K562 (cell line): ENCODE measurements around the gene ALKBH8. TPM values are rescaled to one million over a fixed set of nuclear protein-coding genes. Genes with fewer than 3 reads are reported as not detected.

Experiments used
- ATAC-seq: fragments of 200-7000 bp; cut with Tn5 transposase; 3 replicates; pipeline ENCODE4 v1.9.1; 2020; ENCODE audit warnings: moderate library complexity
- BruUV-seq: library from RNA; stranded (reverse); fragments of 400-500 nt; replicated peaks from 2 replicates; lab custom pipeline; 2021; lab: Mats Ljungman, UMichigan
- CTCF ChIA-PET: fragments of 300-600 bp; formaldehyde crosslinking; extraction: SDS; loops from one replicate; lab custom pipeline; 2021; ENCODE audit warnings: low intra/inter-chr PET ratio; lab: Yijun Ruan, JAX
- POLR2A ChIA-PET: fragments of 300-600, 350-650 bp; sonication (Branson Sonifier 250); formaldehyde crosslinking; extraction: SDS; loops from one replicate; lab custom pipeline; 2021; ENCODE audit warnings: antibody characterized with exemption, inconsistent platforms; lab: Yijun Ruan, JAX
- DNase-seq, 4 experiments: peaks; one replicate each; pipeline versions ENCODE4 v3.0.0 to v3.0.0-alpha.2; 2011 to 2018; ENCODE audit warnings: low spot score in 3 of 4, mixed read lengths in 3 of 4; ENCODE audit errors: extremely low read depth in 1 of 4
- FAIRE-seq: peaks from 2 replicates; lab custom pipeline; 2011; peaks lifted over from hg19 to GRCh38; lab: Jason Lieb, UNC
- H2AFZ ChIP-seq: 2 replicates; pipeline ENCODE4 v1.6.0; 2011; ENCODE audit warnings: low read depth, low read length, control low read depth, inconsistent platforms
- H3K27ac ChIP-seq: fragments of 200-600 bp; 3 replicates; pipeline ENCODE4 v1.8.0; 2011; ENCODE audit warnings: low read depth, mild to moderate bottlenecking, control low read depth, inconsistent platforms, low read length, moderate library complexity, mixed read lengths; ENCODE audit errors: extremely low read depth
- H3K27me3 ChIP-seq, 2 experiments: fragments of 300-600 bp in 1 of 2; 2 replicates in 1 of 2; 3 replicates in 1 of 2; pipeline versions ENCODE4 v1.6.0 to v1.8.0; 2011; ENCODE audit warnings: inconsistent platforms in 2 of 2, low read length in 2 of 2, mild to moderate bottlenecking in 1 of 2, mixed read lengths in 1 of 2, moderate library complexity in 1 of 2; ENCODE audit not compliant: control insufficient read depth in 2 of 2, insufficient read depth in 2 of 2
- H3K36me3 ChIP-seq: fragments of 300-600 bp; 3 replicates; pipeline ENCODE4 v1.8.0; 2011; ENCODE audit warnings: mild to moderate bottlenecking, low read length, inconsistent platforms; ENCODE audit not compliant: control insufficient read depth, insufficient read depth
- H3K4me1 ChIP-seq, 2 experiments: fragments of 200-600 bp in 1 of 2; replicated peaks in 1 of 2; 2 replicates in 1 of 2; 3 replicates in 1 of 2; pipeline versions ENCODE4 v1.5.1 to v1.8.0; 2011; ENCODE audit warnings: inconsistent platforms in 2 of 2, low read length in 2 of 2, mild to moderate bottlenecking in 1 of 2, mixed read lengths in 1 of 2, moderate library complexity in 1 of 2; ENCODE audit not compliant: control insufficient read depth in 2 of 2, insufficient read depth in 2 of 2
- H3K4me2 ChIP-seq: 2 replicates; pipeline ENCODE4 v1.6.1; 2011; ENCODE audit warnings: low read length, control low read depth, inconsistent platforms, mixed read lengths; ENCODE audit not compliant: insufficient read depth
- H3K4me3 ChIP-seq: fragments of 200-600 bp; sonication (generic), shearing (Covaris generic); 2 replicates; pipeline ENCODE4 v1.5.1; 2016; ENCODE audit warnings: control low read depth, inconsistent platforms
- H3K79me2 ChIP-seq: fragments of 200-600 bp; 3 replicates; pipeline ENCODE4 v1.8.0; 2011; ENCODE audit warnings: low read length, inconsistent platforms; ENCODE audit not compliant: control insufficient read depth, insufficient read depth
- H3K9ac ChIP-seq, 2 experiments: 2 replicates each; pipeline versions ENCODE4 v1.6.0 to v1.6.1; 2011; ENCODE audit warnings: low read depth in 2 of 2, low read length in 2 of 2, control low read depth in 1 of 2, inconsistent platforms in 1 of 2, mild to moderate bottlenecking in 1 of 2, mixed read lengths in 1 of 2; ENCODE audit not compliant: insufficient read depth in 1 of 2
- H3K9me1 ChIP-seq: one replicate; pipeline ENCODE4 v1.6.0; 2011; ENCODE audit warnings: inconsistent platforms, mild to moderate bottlenecking, low read length, moderate library complexity; ENCODE audit not compliant: control insufficient read depth, insufficient read depth
- H3K9me3 ChIP-seq: replicated peaks from 2 replicates; pipeline ENCODE4 v1.5.1; 2011; ENCODE audit warnings: low read depth, low read length, inconsistent platforms; ENCODE audit not compliant: control insufficient read depth, insufficient read depth
- H4K20me1 ChIP-seq: replicated peaks from 2 replicates; pipeline ENCODE4 v1.6.1; 2011; ENCODE audit warnings: low read length, inconsistent platforms, mixed read lengths; ENCODE audit not compliant: control insufficient read depth, insufficient read depth
- GTF2E2 ChIP-seq: fragments of 200-800 bp; sonication (Bioruptor generic); IDR thresholded peaks from 2 replicates; pipeline ENCODE4 v1.6.1; 2016; ENCODE audit warnings: missing genetic modification characterization, missing compliant biosample characterization
- KLF13 ChIP-seq: fragments of 450-650 bp; IDR thresholded peaks from 2 replicates; pipeline ENCODE4 v1.6.1; 2016; ENCODE audit warnings: missing genetic modification characterization, low read depth, mild to moderate bottlenecking, missing compliant biosample characterization, moderate library complexity, borderline replicate concordance
- MEIS2 ChIP-seq: fragments of 450-650 bp; IDR thresholded peaks from 2 replicates; pipeline ENCODE4 v1.6.1; 2014; ENCODE audit warnings: mild to moderate bottlenecking; ENCODE audit not compliant: partially characterized antibody
- NR2C2 ChIP-seq, 2 experiments: fragments of 200-800 bp in 1 of 2; sonication (Bioruptor generic) in 1 of 2; sonication (generic) in 1 of 2; formaldehyde crosslinking in 1 of 2; IDR thresholded peaks; 2 replicates each; pipeline versions ENCODE4 v1.6.1 to v1.8.0; 2016 to 2022; ENCODE audit warnings: mild to moderate bottlenecking in 1 of 2, missing compliant biosample characterization in 1 of 2, missing genetic modification characterization in 1 of 2, missing genetic modification reagents in 1 of 2
- ZNF263 ChIP-seq: sonication (generic); formaldehyde crosslinking; IDR thresholded peaks from 2 replicates; pipeline ENCODE4 v1.8.0; 2022; ENCODE audit warnings: mild to moderate bottlenecking, missing genetic modification reagents, borderline replicate concordance
- WGBS: fragments of 100-300 bp; shearing (Covaris generic); methylation state at CpG from one replicate; pipeline ENCODE4 v1.1.6; 2016; ENCODE audit warnings: low coverage, mixed read lengths; ENCODE audit not compliant: insufficient coverage; ENCODE audit errors: missing lambda C conversion rate; 5-methylcytosine and 5-hydroxymethylcytosine counted together
- in situ Hi-C: fragments of 300-500 bp; cut with MboI; formaldehyde crosslinking; loops from 4 replicates; pipeline ENCODE4 v1.15.0; 2018; ENCODE audit warnings: inconsistent platforms, mixed read lengths
- intact Hi-C: fragments of 100-400 bp; cut with micrococcal nuclease; formaldehyde crosslinking; loops from 2 replicates; pipeline ENCODE4 v1.14.2; 2022
- polyA plus RNA-seq, 8 experiments: library from polyadenylated mRNA; depleted of rRNA in 4 of 8; stranded (reverse) in 5 of 8; unstranded in 3 of 8; fragments of >200 nt; fragmentation: Nextera tagmentation in 2 of 8; fragmentation: Illumina TruSeq in 1 of 8; extraction: Ambion mirVana in 2 of 8; extraction: Trizol in 1 of 8; gene quantifications; 2 replicates each; pipeline versions ENCODE4 v1.2.1 to v1.2.3, GENCODE V29; 2011 to 2014; ENCODE audit warnings: inconsistent platforms in 1 of 8, missing spikeins in 1 of 8
- total RNA-seq, 7 experiments: library from RNA; depleted of rRNA in 6 of 7; stranded (reverse); fragments of >200 nt in 6 of 7; fragmentation: Illumina TruSeq in 2 of 7; extraction: Trizol in 2 of 7; gene quantifications; 2 replicates each; pipeline versions ENCODE4 v1.2.1 to v1.2.3, GENCODE V29; 2011 to 2021; ENCODE audit warnings: low replicate concordance in 1 of 7
- TF ChIP-seq, protein P1 (sequence below): fragments of 450-650 bp; IDR thresholded peaks from 2 replicates; pipeline ENCODE4 v1.6.1; 2016; ENCODE audit warnings: mild to moderate bottlenecking
- TF ChIP-seq, protein P2 (sequence below): fragments of 450-650 bp; IDR thresholded peaks from 2 replicates; pipeline ENCODE4 v1.7.1; 2018; ENCODE audit warnings: mild to moderate bottlenecking, low read depth; ENCODE audit not compliant: partially characterized antibody

The ALKBH8 gene
- total and polyA plus RNA-seq, 9 of the 15 experiments (the other 6 are each of a cell fraction or from before 2014, with no cell fraction given), result 4.3 to 14.4 (median 9.1) TPM

DNA sequence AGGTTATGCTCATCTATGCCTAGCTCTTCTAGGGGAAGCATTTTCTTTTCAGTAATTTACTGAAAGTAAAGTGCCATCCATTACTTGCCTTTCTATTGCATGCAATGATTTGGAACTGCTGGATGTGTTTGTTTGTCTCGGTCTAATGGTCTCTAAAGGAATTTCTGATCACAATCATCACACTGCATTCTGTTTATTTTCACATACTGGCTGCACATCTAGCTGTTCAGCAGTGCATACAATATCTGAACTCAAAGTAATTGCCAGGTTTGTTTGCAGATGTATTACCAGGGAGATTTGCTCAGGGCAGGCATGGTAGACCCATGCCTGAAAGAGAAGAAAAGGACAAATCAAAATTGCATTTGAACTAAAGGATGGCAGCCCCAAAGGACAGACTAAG, 71.5 kb downstream of the ALKBH8 start:
- FAIRE-seq, result no peak

More for the DNA sequence above, 71.5 kb downstream of the ALKBH8 start:
- H4K20me1 ChIP-seq, result no peaks in the 10 kb centered on the region
- ATAC-seq (no peak), DNase-seq (no peak)
- POLR2A ChIA-PET, result interaction anchor here (1.5 kb wide), 1 partner anchor 11 kb away, joined by 5 read pairs; no protein-coding TSS in a partner anchor
- in situ Hi-C loops, result no loop called here
- no TSS peak for BruUV-seq
- no peaks in the 10 kb centered on the region; a peak in 1 of 5 replicates for H3K27me3 ChIP-seq
- TF ChIP-seq, protein P1, sequence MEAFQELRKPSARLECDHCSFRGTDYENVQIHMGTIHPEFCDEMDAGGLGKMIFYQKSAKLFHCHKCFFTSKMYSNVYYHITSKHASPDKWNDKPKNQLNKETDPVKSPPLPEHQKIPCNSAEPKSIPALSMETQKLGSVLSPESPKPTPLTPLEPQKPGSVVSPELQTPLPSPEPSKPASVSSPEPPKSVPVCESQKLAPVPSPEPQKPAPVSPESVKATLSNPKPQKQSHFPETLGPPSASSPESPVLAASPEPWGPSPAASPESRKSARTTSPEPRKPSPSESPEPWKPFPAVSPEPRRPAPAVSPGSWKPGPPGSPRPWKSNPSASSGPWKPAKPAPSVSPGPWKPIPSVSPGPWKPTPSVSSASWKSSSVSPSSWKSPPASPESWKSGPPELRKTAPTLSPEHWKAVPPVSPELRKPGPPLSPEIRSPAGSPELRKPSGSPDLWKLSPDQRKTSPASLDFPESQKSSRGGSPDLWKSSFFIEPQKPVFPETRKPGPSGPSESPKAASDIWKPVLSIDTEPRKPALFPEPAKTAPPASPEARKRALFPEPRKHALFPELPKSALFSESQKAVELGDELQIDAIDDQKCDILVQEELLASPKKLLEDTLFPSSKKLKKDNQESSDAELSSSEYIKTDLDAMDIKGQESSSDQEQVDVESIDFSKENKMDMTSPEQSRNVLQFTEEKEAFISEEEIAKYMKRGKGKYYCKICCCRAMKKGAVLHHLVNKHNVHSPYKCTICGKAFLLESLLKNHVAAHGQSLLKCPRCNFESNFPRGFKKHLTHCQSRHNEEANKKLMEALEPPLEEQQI, result no peak
- no peak for TF ChIP-seq KLF13 (tag)
- no peak for TF ChIP-seq MEIS2
- TF ChIP-seq NR2C2 (CRISPR knock-in tag; IDR thresholded peaks at IDR 0.05), result no peak
- no peak for TF ChIP-seq NR2C2 (tag; IDR thresholded peaks at IDR 0.05)
- TF ChIP-seq, protein P2, sequence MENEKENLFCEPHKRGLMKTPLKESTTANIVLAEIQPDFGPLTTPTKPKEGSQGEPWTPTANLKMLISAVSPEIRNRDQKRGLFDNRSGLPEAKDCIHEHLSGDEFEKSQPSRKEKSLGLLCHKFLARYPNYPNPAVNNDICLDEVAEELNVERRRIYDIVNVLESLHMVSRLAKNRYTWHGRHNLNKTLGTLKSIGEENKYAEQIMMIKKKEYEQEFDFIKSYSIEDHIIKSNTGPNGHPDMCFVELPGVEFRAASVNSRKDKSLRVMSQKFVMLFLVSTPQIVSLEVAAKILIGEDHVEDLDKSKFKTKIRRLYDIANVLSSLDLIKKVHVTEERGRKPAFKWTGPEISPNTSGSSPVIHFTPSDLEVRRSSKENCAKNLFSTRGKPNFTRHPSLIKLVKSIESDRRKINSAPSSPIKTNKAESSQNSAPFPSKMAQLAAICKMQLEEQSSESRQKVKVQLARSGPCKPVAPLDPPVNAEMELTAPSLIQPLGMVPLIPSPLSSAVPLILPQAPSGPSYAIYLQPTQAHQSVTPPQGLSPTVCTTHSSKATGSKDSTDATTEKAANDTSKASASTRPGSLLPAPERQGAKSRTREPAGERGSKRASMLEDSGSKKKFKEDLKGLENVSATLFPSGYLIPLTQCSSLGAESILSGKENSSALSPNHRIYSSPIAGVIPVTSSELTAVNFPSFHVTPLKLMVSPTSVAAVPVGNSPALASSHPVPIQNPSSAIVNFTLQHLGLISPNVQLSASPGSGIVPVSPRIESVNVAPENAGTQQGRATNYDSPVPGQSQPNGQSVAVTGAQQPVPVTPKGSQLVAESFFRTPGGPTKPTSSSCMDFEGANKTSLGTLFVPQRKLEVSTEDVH, result no peak
- no peak for TF ChIP-seq ZNF263
- TF ChIP-seq GTF2E2, result no peak
- no peaks in the 10 kb centered on the region for H3K36me3 ChIP-seq
- 0% methylated on average over 1 of the region's 1 CpG for WGBS
- no peak overlapping the region for H3K27ac ChIP-seq
- no peaks in the 10 kb centered on the region for H3K9me3 ChIP-seq
- H3K9me1 ChIP-seq, result no peaks in the 10 kb centered on the region
- no peaks in the 10 kb centered on the region for H3K4me1 ChIP-seq
- no peak overlapping the region for H3K9ac ChIP-seq
- intact Hi-C loops, result no loop called here
- no peaks in the 10 kb centered on the region for H3K79me2 ChIP-seq
- H2AFZ ChIP-seq, result no peak overlapping the region
- H3K4me2 ChIP-seq, result no peak overlapping the region
- H3K4me3 ChIP-seq, result no peak overlapping the region
- CTCF ChIA-PET, result no interaction called here
